T-cell (primary cell): ENCODE results near the gene MAN2B1. TPM values are rescaled to one million over a fixed set of nuclear protein-coding genes. Genes with fewer than 3 reads are reported as not detected.

Experiments used
- ATAC-seq, 4 experiments: fragments of 200-7000 bp in 3 of 4; fragments of 150-1000 bp in 1 of 4; cut with Tn5 transposase; replicated peaks in 1 of 4; 1 replicate in 3 of 4; 2 replicates in 1 of 4; pipeline ENCODE4 v1.10.0; 2021; ENCODE audit warnings: moderate library complexity in 3 of 4, mild to moderate bottlenecking in 2 of 4, moderate number of reproducible peaks in 1 of 4
- CTCF ChIA-PET, 2 donors: fragments of 300-600 bp; sonication (Branson Sonifier 250); formaldehyde crosslinking; loops; one replicate each; lab custom pipeline; 2022; ENCODE audit warnings: antibody characterized with exemption in 2 of 2; lab: Charles Lee
- POLR2A ChIA-PET, 2 donors: fragments of 300-600 bp; sonication (Branson Sonifier 250); formaldehyde crosslinking; loops; one replicate each; lab custom pipeline; 2022; ENCODE audit warnings: antibody characterized with exemption in 2 of 2; lab: Charles Lee
- DNase-seq, 35 experiments: peaks; one replicate each; pipeline versions ENCODE4 v3.0.0 to v3.0.0-alpha.2; 2013 to 2023
- H3K27ac ChIP-seq: one replicate; pipeline ENCODE4 v1.5.1; 2013; ENCODE audit warnings: low read length
- H3K27me3 ChIP-seq, 2 experiments: replicated peaks in 1 of 2; 1 replicate in 1 of 2; 2 replicates in 1 of 2; pipeline versions ENCODE4 v1.6.1 to v1.7.0; 2013; ENCODE audit warnings: low read length in 1 of 2, mixed read lengths in 1 of 2; ENCODE audit not compliant: control insufficient read depth in 2 of 2, insufficient read depth in 2 of 2; ENCODE audit errors: extremely low read depth in 1 of 2
- H3K36me3 ChIP-seq, 2 donors: 1 replicate in 1 of 2; 2 replicates in 1 of 2; pipeline versions ENCODE4 v1.6.1 to v1.7.0; 2013; ENCODE audit warnings: low read length in 1 of 2; ENCODE audit not compliant: control insufficient read depth in 2 of 2, insufficient read depth in 1 of 2; ENCODE audit errors: extremely low read depth in 1 of 2
- H3K4me1 ChIP-seq, 2 experiments: 1 replicate in 1 of 2; 2 replicates in 1 of 2; pipeline versions ENCODE4 v1.6.1 to v1.7.0; 2013; ENCODE audit warnings: low read length in 2 of 2, mixed read lengths in 1 of 2; ENCODE audit not compliant: insufficient read depth in 2 of 2, control insufficient read depth in 1 of 2; ENCODE audit errors: extremely low read depth in 1 of 2
- H3K4me3 ChIP-seq, 2 donors: 1 replicate in 1 of 2; 2 replicates in 1 of 2; pipeline versions ENCODE4 v1.5.1 to v1.7.0; 2013; ENCODE audit warnings: mild to moderate bottlenecking in 2 of 2, low read length in 1 of 2, moderate library complexity in 1 of 2; ENCODE audit not compliant: control insufficient read depth in 1 of 2; ENCODE audit errors: extremely low read depth in 1 of 2
- H3K9me3 ChIP-seq: 2 replicates; pipeline ENCODE4 v1.7.0; 2013
- H3K27ac Mint-ChIP-seq, 2 donors: one replicate each; pipeline ENCODE4 v1.8.0; 2020 to 2021; ENCODE audit warnings: mild to moderate bottlenecking in 2 of 2, mixed read lengths in 2 of 2
- H3K27me3 Mint-ChIP-seq, 2 donors: one replicate each; pipeline ENCODE4 v1.8.0; 2021 to 2022; ENCODE audit warnings: mixed read lengths in 2 of 2
- H3K36me3 Mint-ChIP-seq: one replicate; pipeline ENCODE4 v1.8.0; 2021; ENCODE audit warnings: mixed read lengths
- H3K4me1 Mint-ChIP-seq, 3 donors: one replicate each; pipeline ENCODE4 v1.8.0; 2020 to 2022; ENCODE audit warnings: mixed read lengths in 3 of 3, mild to moderate bottlenecking in 1 of 3
- H3K4me3 Mint-ChIP-seq, 3 donors: one replicate each; pipeline ENCODE4 v1.8.0; 2020 to 2022; ENCODE audit warnings: mild to moderate bottlenecking in 3 of 3, mixed read lengths in 3 of 3, moderate library complexity in 3 of 3
- H3K9me3 Mint-ChIP-seq, 3 donors: one replicate each; pipeline ENCODE4 v1.8.0; 2020 to 2022; ENCODE audit warnings: mixed read lengths in 3 of 3
- WGBS: methylation state at CpG from one replicate; pipeline ENCODE4 v1.1.5; 2013; ENCODE audit warnings: missing lambda C conversion rate; ENCODE audit not compliant: insufficient coverage; 5-methylcytosine and 5-hydroxymethylcytosine counted together
- total RNA-seq, 35 experiments: library from RNA in 6 of 35; stranded (reverse) in 6 of 35; fragments of 120-200 nt in 1 of 35; gene quantifications; one replicate each; pipeline versions ENCODE4 v1.2.1 to v1.2.4 and lab custom pipeline; 2013 to 2026

The MAN2B1 gene
- total RNA-seq, 5 donors from 2014 or later (not counting 1 experiment from before 2014, with no cell fraction given) = 96.0 to 159 (median 149) TPM

DNA sequence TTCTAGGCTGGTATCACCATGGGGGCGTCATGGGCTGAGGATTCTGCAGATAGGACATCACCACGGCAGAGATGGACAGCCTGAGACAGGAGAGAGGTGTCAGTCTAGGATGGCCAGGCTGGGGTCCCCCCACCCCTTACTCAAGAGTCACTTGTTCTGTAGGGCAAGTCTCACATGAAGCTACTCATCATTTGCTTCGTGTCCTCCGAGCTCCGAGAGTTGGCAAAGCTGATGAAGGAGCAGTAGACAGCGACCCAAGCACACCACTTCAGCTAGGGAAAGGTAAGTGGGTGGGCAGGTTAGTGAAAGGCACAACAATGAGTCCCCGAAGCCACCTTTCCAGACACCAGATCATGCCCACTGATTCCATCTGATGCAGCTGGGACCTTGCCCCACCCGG, 1.8 kb upstream of the MAN2B1 start:
- Histone ChIP-seq H3K4me3 (peak overlapping the region; percentile 91 to 99), H3K9me3 (no peaks in the 10 kb centered on the region), H3K36me3 (peaks cover 3 to 31% of the 10 kb centered on the region in 2 donors), H3K27ac (peak overlapping the region; percentile 97), H3K27me3 (no peaks in the 10 kb centered on the region), H3K4me1 (peaks cover 23 to 66% of the 10 kb centered on the region in 2 experiments)
- CTCF ChIA-PET = interaction anchor here in 1 of 2 donors (1.3 to 1.5 kb wide), 2 partner anchors 28 to 89 kb away, joined by 3 to 7 read pairs; no protein-coding TSS in a partner anchor
- Mint-ChIP-seq H3K9me3 (no peaks in the 10 kb centered on the region), H3K27ac (peak overlapping the region; percentile 100), H3K36me3 (peaks cover 3% of the 10 kb centered on the region), H3K4me1 (peaks cover 56 to 68% (median 58%) of the 10 kb centered on the region in 3 donors), H3K27me3 (no peaks in the 10 kb centered on the region), H3K4me3 (peak overlapping the region; percentile 91 to 97 (median 93))
- DNase-seq (no peak), ATAC-seq (no peak)
- POLR2A ChIA-PET = no interaction called here
- WGBS = 88% methylated on average over 3 of the region's 8 CpGs

DNA sequence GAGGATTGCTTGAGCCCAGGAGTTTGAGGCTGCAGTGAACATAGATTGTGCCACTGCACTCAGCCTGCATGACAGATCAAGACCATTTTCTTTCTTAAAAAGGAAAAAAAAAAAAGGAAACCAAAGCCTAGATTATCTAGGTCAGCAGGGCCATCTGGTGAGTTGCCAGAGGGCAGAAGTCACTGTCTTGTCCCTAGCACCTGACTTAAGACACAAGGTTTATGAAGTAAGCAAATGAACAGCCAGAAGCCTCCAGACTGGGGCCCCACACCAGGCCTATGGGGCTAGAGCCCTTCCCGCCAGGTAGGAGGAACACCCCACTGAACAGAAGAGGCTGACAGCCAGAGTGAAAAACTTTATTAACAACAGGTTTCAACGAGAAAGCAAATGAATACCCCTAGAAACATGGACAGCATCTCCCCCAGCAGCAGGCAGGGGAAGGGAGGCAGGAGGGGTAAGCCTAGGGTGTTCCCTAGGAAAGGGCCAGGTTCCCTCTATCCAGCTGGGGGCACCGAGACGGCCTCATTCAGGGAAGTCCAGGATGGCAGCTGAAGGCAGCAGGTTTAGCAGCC, 1.3 kb upstream of the MAN2B1 start:
- Mint-ChIP-seq H3K4me3 (peak overlapping the region; percentile 91 to 97 (median 93)), H3K27ac (peak overlapping the region; percentile 100), H3K27me3 (no peaks in the 10 kb centered on the region), H3K9me3 (no peaks in the 10 kb centered on the region), H3K36me3 (peaks cover 3% of the 10 kb centered on the region), H3K4me1 (peaks cover 56 to 70% (median 58%) of the 10 kb centered on the region in 3 donors)
- 100% methylated on average over 2 of the region's 4 CpGs for WGBS
- Histone ChIP-seq H3K9me3 (no peaks in the 10 kb centered on the region), H3K4me3 (peak overlapping the region in 1 of 2 donors; percentile 99), H3K27me3 (no peaks in the 10 kb centered on the region), H3K4me1 (peaks cover 23 to 66% of the 10 kb centered on the region in 2 experiments), H3K27ac (no peak overlapping the region), H3K36me3 (peaks cover 0 to 32% of the 10 kb centered on the region in 2 donors)
- DNase-seq (no peak), ATAC-seq (no peak)
- POLR2A ChIA-PET = no interaction called here
- CTCF ChIA-PET = interaction anchor here in 1 of 2 donors (0.5 kb wide), 1 partner anchor 103 kb away, joined by 3 read pairs; no protein-coding TSS in a partner anchor

DNA sequence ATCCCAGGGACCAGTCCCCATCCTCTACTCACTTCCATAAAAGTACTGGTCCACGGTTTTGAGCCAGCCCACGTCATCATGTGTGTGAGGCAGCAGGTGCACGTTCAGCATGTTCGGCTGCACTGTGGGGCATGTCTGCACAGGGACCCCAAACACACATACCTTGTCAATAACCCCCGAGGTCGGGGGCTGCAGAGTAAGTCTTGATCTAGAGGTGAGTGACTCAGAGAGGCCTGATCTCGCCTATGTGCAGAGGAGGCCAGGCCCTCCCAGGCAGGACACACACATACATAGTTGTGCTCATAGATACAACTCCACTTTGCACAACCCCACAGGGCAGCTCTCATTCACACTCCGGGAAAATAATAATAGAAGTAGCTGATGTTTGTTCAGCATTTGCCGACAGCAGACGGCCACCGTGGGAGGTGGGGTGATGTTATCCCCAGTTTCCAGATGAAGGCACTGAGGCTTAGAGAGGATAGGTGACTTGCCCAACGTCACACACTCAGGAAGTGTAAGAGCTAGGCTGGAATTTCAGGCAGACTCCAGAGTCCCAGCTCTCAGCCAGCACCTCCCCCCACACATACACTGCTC, 774 bp downstream of the MAN2B1 start:
- CTCF ChIA-PET = interaction anchor here in 1 of 2 donors (0.5 to 1.7 kb wide), 5 partner anchors 26 to 132 kb away, joined by 3 to 6 read pairs (median 5); no protein-coding TSS in a partner anchor
- peak in 1 of 35 experiments; percentile 26 for DNase-seq
- ATAC-seq = peak in 1 of 4 experiments; percentile 3

DNA sequence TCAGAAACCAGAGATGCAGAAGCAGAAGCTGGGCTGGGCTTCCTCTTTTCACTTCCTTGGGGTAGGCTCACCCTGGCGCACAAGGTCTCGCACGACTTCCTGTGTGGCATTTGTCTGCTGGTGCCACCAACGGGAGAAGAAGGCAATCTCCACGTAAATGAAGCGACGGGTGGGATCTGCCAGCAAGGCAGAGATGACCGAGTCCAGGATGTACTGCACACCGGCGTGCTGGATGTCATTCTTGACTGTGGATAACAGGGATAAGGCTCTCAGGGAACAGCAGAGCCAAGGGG, 1.3 kb downstream of the MAN2B1 start:
- peaks cover under 1 to 47% of the 10 kb centered on the region in 2 donors for H3K36me3 ChIP-seq
- no peaks in the 10 kb centered on the region for H3K27me3 Mint-ChIP-seq

More for the DNA sequence above, 774 bp downstream of the MAN2B1 start:
- Mint-ChIP-seq H3K9me3 (no peaks in the 10 kb centered on the region), H3K27me3 (no peaks in the 10 kb centered on the region), H3K4me3 (peak overlapping the region; percentile 91 to 97 (median 93)), H3K4me1 (peaks cover 50 to 66% (median 51%) of the 10 kb centered on the region in 3 donors), H3K36me3 (peaks cover 10% of the 10 kb centered on the region), H3K27ac (peak overlapping the region; percentile 69 to 87)
- H3K4me1 ChIP-seq = peaks cover 23 to 61% of the 10 kb centered on the region in 2 experiments
- no CpG with 5 or more reads among the region's 12 CpGs for WGBS
- peaks cover 0 to 47% of the 10 kb centered on the region in 2 donors for H3K36me3 ChIP-seq
- H3K4me3 ChIP-seq = peak overlapping the region; percentile 84 to 89
- H3K9me3 ChIP-seq = no peaks in the 10 kb centered on the region
- H3K27me3 ChIP-seq = no peaks in the 10 kb centered on the region
- H3K27ac ChIP-seq = peak overlapping the region; percentile 82
- POLR2A ChIA-PET = no interaction called here

DNA sequence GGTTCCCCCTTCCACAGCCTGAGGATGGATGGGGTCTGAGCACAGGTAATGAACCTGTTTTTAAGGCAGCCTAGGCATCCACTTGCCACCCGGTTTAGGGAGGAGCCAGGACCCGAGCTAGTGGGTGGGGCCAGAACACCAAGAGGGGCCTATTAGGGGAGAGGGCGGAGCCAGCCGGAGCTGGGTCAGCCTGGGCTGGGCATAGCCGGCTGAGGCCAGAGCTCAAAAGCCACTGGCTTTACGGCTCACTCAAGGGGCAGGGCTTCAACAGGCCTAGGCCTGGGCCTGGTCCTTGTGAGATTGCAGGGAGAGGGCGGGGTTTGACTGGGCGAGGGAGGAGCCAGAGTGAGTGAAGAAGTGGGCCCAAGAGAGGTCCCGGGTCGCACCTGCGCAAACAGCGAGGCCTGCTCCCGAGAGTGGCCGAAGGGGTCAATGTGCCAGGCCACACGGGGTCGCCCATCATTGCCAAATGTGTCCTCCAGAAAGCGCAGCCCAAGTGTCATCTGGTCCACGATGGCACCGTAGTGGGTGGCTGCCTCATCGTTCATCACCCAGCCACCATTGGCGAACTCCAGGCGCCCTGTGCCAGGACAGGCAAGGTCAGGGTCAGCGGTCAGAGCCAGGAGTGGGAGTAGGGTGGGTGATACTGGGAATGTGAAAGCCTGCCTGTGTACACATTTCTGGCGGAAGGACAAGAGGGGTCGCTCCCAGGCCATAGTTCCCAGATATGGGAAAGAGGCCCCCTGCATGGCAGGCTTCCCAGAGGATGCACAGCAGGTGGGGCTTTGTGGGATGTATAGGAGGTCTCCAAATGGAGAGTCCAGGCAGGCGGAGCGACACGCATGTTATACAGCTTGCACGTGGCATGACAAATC, 1.9 kb downstream of the MAN2B1 start:
- ChIA-PET CTCF (interaction anchor here (0.6 to 1.4 kb wide), 3 partner anchors 100 to 134 kb away, joined by 4 to 5 read pairs (median 5); no protein-coding TSS in a partner anchor), POLR2A (no interaction called here)
- Histone ChIP-seq H3K4me3 (peak overlapping the region; percentile 84 to 89), H3K36me3 (peaks cover 6 to 52% of the 10 kb centered on the region in 2 donors), H3K27ac (peak overlapping the region; percentile 82), H3K4me1 (peaks cover 23 to 50% of the 10 kb centered on the region in 2 experiments), H3K27me3 (no peaks in the 10 kb centered on the region), H3K9me3 (no peaks in the 10 kb centered on the region)
- H3K27me3 Mint-ChIP-seq = no peaks in the 10 kb centered on the region
- H3K4me1 Mint-ChIP-seq = peaks cover 43 to 58% (median 45%) of the 10 kb centered on the region in 3 donors
- no peak for ATAC-seq
- WGBS = 81% methylated on average over 29 of the region's 29 CpGs
- H3K27ac Mint-ChIP-seq = peak overlapping the region; percentile 69 to 87
- peaks cover 19% of the 10 kb centered on the region for H3K36me3 Mint-ChIP-seq
- no peaks in the 10 kb centered on the region for H3K9me3 Mint-ChIP-seq
- no peak for DNase-seq
- H3K4me3 Mint-ChIP-seq = peak overlapping the region; percentile 91 to 97 (median 93)

More for the DNA sequence above, 1.3 kb downstream of the MAN2B1 start:
- Histone ChIP-seq H3K27me3 (no peaks in the 10 kb centered on the region), H3K4me1 (peaks cover 23 to 56% of the 10 kb centered on the region in 2 experiments), H3K27ac (peak overlapping the region; percentile 82), H3K9me3 (no peaks in the 10 kb centered on the region), H3K4me3 (peak overlapping the region; percentile 84 to 89)
- Mint-ChIP-seq H3K27ac (peak overlapping the region; percentile 69 to 87), H3K4me3 (peak overlapping the region; percentile 91 to 97 (median 93)), H3K36me3 (peaks cover 13% of the 10 kb centered on the region), H3K4me1 (peaks cover 46 to 60% (median 46%) of the 10 kb centered on the region in 3 donors), H3K9me3 (no peaks in the 10 kb centered on the region)
- DNase-seq (peak in 34 of 35 experiments; percentile 38 to 77 (median 54)), ATAC-seq (peak; percentile 35 to 55 (median 52))
- CTCF ChIA-PET = interaction anchor here (0.6 to 1.7 kb wide), 4 partner anchors 25 to 133 kb away, joined by 4 to 6 read pairs (median 5); no protein-coding TSS in a partner anchor
- POLR2A ChIA-PET = no interaction called here
- 5% methylated on average over 10 of the region's 10 CpGs for WGBS
